HCT116 (cell line): ENCODE data around the gene DUSP2. TPM values are rescaled to one million over a fixed set of nuclear protein-coding genes. Genes with fewer than 3 reads are reported as not detected.
A peak's percentile ranks its signal among the peaks of the same experiment; 100 is the strongest.

ENCODE experiments used
- ATAC-seq: fragments of 200-7000 bp; cut with Tn5 transposase; 2 replicates; pipeline ENCODE4 v1.9.1; 2020; ENCODE audit warnings: mild to moderate bottlenecking, moderate library complexity
- BruUV-seq: library from RNA; stranded (reverse); fragments of 400-500 nt; replicated peaks from 2 replicates; lab custom pipeline; 2021; lab: Mats Ljungman, UMichigan
- CTCF ChIA-PET: fragments of 300-600 bp; sonication (Branson Sonifier 250); formaldehyde crosslinking; loops from one replicate; lab custom pipeline; 2021; ENCODE audit warnings: antibody characterized with exemption; lab: Charles Lee
- POLR2A ChIA-PET: fragments of 300-600, 350-600 bp; sonication (Branson Sonifier 250); formaldehyde crosslinking; loops from one replicate; lab custom pipeline; 2021; ENCODE audit warnings: antibody characterized with exemption; lab: Charles Lee
- RAD21 ChIA-PET, 2 experiments: fragments of 300-600 bp; sonication (Branson Sonifier 250); formaldehyde crosslinking; loops; one replicate each; lab custom pipeline; 2023; ENCODE audit warnings: low total read pairs in 2 of 2; ENCODE audit not compliant: uncharacterized antibody in 2 of 2, unreplicated experiment in 2 of 2, low non-redundant PET in 1 of 2; lab: Charles Lee
- DNase-seq: peaks from one replicate; pipeline ENCODE4 v3.0.0-alpha.2; 2010; ENCODE audit warnings: low read depth, low spot score
- H2AFZ ChIP-seq: fragments of 200-600 bp; shearing (Covaris generic), sonication (generic); 2 replicates; pipeline ENCODE4 v1.6.1; 2017; ENCODE audit warnings: low read depth, mixed run types, mixed read lengths, antibody characterized with exemption, low read length; ENCODE audit not compliant: poor library complexity, severe bottlenecking
- H3K27ac ChIP-seq: 2 replicates; pipeline ENCODE4 v1.5.1; 2012; ENCODE audit warnings: low read depth, low read length
- H3K27me3 ChIP-seq: fragments of 200-600 bp; sonication (generic); 2 replicates; pipeline ENCODE4 v1.6.1; 2016; ENCODE audit warnings: mixed run types, low read length, mixed read lengths; ENCODE audit not compliant: insufficient read depth
- H3K36me3 ChIP-seq, 2 experiments: fragments of 200-500 bp in 1 of 2; fragments of 200-600 bp in 1 of 2; sonication (Bioruptor generic) in 1 of 2; sonication (generic) in 1 of 2; 2 replicates each; pipeline versions ENCODE4 v1.5.1 to v1.6.1; 2014 to 2016; ENCODE audit warnings: low read length in 2 of 2, inconsistent platforms in 1 of 2, mixed read lengths in 1 of 2, mixed run types in 1 of 2; ENCODE audit not compliant: insufficient read depth in 2 of 2, control insufficient read depth in 1 of 2
- H3K4me1 ChIP-seq, 2 experiments: fragments of 200-600 bp in 1 of 2; sonication (generic) in 1 of 2; 2 replicates each; pipeline versions ENCODE4 v1.5.1 to v1.6.1; 2012 to 2017; ENCODE audit warnings: low read length in 2 of 2, inconsistent platforms in 1 of 2, mild to moderate bottlenecking in 1 of 2, mixed read lengths in 1 of 2, mixed run types in 1 of 2, moderate library complexity in 1 of 2; ENCODE audit not compliant: insufficient read depth in 2 of 2, control insufficient read depth in 1 of 2
- H3K4me2 ChIP-seq: fragments of 200-600 bp; sonication (generic); 2 replicates; pipeline ENCODE4 v1.6.1; 2017; ENCODE audit warnings: mixed run types, low read length, mixed read lengths
- H3K4me3 ChIP-seq, 2 experiments: fragments of 200-600 bp in 1 of 2; sonication (generic) in 1 of 2; replicated peaks in 1 of 2; 2 replicates each; pipeline ENCODE4 v1.5.1; 2011 to 2016; ENCODE audit warnings: low read length in 2 of 2, control low read depth in 1 of 2, low read depth in 1 of 2, mild to moderate bottlenecking in 1 of 2, mixed read lengths in 1 of 2, mixed run types in 1 of 2
- H3K79me2 ChIP-seq: fragments of 200-600 bp; sonication (generic); 2 replicates; pipeline ENCODE4 v1.6.1; 2017; ENCODE audit warnings: mild to moderate bottlenecking, mixed run types, low read length, moderate library complexity, mixed read lengths; ENCODE audit not compliant: insufficient read depth
- H3K9ac ChIP-seq: fragments of 200-600 bp; sonication (generic); 2 replicates; pipeline ENCODE4 v1.6.1; 2016; ENCODE audit warnings: low read length, mixed read lengths
- H3K9me2 ChIP-seq: fragments of 200-600 bp; sonication (generic), shearing (Covaris generic); 2 replicates; pipeline ENCODE4 v1.6.1; 2017; ENCODE audit warnings: mixed run types, mild to moderate bottlenecking, moderate library complexity; ENCODE audit not compliant: insufficient read depth
- H3K9me3 ChIP-seq, 2 experiments: fragments of 200-500 bp in 1 of 2; fragments of 200-600 bp in 1 of 2; sonication (Bioruptor generic) in 1 of 2; sonication (generic) in 1 of 2; 2 replicates each; pipeline ENCODE4 v1.6.1; 2014 to 2017; ENCODE audit warnings: low read length in 2 of 2, mixed read lengths in 2 of 2, inconsistent platforms in 1 of 2, low read depth in 1 of 2, mild to moderate bottlenecking in 1 of 2, mixed run types in 1 of 2, moderate library complexity in 1 of 2; ENCODE audit not compliant: control insufficient read depth in 1 of 2, insufficient read depth in 1 of 2
- H4K20me1 ChIP-seq: fragments of 200-600 bp; sonication (generic), shearing (Covaris generic); 2 replicates; pipeline ENCODE4 v1.6.1; 2017; ENCODE audit warnings: mixed run types, mild to moderate bottlenecking, moderate library complexity; ENCODE audit not compliant: insufficient read depth
- intact Hi-C: fragments of 100-400 bp; cut with micrococcal nuclease; formaldehyde crosslinking; loops from 2 replicates; pipeline ENCODE4 v1.10.0; 2022
- total RNA-seq: library from RNA; stranded (reverse); gene quantifications from one replicate; pipeline ENCODE4 v1.2.1, GENCODE V29; 2021; ENCODE audit not compliant: unreplicated experiment
- TF ChIP-seq, protein P1 (sequence below): IDR thresholded peaks from 2 replicates; pipeline ENCODE4 v1.6.1; 2012
- TF ChIP-seq, protein P2 (sequence below): IDR thresholded peaks from 2 replicates; pipeline ENCODE4 v1.6.1; 2012; ENCODE audit warnings: low read depth

DUSP2 gene
- total RNA-seq, 1 experiment from 2014 or later: 24.5 TPM

- DNase-seq: no peak
- H4K20me1 ChIP-seq: no peaks in the 10 kb centered on the region
Observed at GRCh38 chr2:96144481-96145035, 682 bp downstream of the DUSP2 start.

More at GRCh38 chr2:96144481-96145035, 682 bp downstream of the DUSP2 start:
- H3K9me2 ChIP-seq: no peaks in the 10 kb centered on the region
- peak overlapping the region; percentile 92 for H3K27ac ChIP-seq
- H3K4me3 ChIP-seq: peak overlapping the region; percentile 80 to 93
- TSS peak; percentile 75 for BruUV-seq
- no peaks in the 10 kb centered on the region for H3K27me3 ChIP-seq
- TF ChIP-seq, protein P1, sequence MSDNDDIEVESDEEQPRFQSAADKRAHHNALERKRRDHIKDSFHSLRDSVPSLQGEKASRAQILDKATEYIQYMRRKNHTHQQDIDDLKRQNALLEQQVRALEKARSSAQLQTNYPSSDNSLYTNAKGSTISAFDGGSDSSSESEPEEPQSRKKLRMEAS: 0 out of 2 replicates have a peak, but pooled peaks have one; percentile 3
- TF ChIP-seq, protein P2, sequence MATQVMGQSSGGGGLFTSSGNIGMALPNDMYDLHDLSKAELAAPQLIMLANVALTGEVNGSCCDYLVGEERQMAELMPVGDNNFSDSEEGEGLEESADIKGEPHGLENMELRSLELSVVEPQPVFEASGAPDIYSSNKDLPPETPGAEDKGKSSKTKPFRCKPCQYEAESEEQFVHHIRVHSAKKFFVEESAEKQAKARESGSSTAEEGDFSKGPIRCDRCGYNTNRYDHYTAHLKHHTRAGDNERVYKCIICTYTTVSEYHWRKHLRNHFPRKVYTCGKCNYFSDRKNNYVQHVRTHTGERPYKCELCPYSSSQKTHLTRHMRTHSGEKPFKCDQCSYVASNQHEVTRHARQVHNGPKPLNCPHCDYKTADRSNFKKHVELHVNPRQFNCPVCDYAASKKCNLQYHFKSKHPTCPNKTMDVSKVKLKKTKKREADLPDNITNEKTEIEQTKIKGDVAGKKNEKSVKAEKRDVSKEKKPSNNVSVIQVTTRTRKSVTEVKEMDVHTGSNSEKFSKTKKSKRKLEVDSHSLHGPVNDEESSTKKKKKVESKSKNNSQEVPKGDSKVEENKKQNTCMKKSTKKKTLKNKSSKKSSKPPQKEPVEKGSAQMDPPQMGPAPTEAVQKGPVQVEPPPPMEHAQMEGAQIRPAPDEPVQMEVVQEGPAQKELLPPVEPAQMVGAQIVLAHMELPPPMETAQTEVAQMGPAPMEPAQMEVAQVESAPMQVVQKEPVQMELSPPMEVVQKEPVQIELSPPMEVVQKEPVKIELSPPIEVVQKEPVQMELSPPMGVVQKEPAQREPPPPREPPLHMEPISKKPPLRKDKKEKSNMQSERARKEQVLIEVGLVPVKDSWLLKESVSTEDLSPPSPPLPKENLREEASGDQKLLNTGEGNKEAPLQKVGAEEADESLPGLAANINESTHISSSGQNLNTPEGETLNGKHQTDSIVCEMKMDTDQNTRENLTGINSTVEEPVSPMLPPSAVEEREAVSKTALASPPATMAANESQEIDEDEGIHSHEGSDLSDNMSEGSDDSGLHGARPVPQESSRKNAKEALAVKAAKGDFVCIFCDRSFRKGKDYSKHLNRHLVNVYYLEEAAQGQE: no peak
- peak; percentile 6 for ATAC-seq
- H3K79me2 ChIP-seq: peaks cover 21% of the 10 kb centered on the region
- RAD21 ChIA-PET: interaction anchor here (0.9 to 1.2 kb wide), 2 partner anchors 29 to 30 kb away, joined by 3 to 6 read pairs; no protein-coding TSS in a partner anchor
- POLR2A ChIA-PET: no interaction called here
- intact Hi-C loops: no loop called here
- H3K9me3 ChIP-seq: no peaks in the 10 kb centered on the region
- no peak overlapping the region for H2AFZ ChIP-seq
- H3K4me2 ChIP-seq: peak overlapping the region; percentile 97
- H3K36me3 ChIP-seq: peaks cover 4 to 15% of the 10 kb centered on the region in 2 experiments; a peak in 2 of 4 replicates
- peaks cover 20 to 51% of the 10 kb centered on the region in 2 experiments for H3K4me1 ChIP-seq
- peak overlapping the region; percentile 98 for H3K9ac ChIP-seq
- CTCF ChIA-PET: no interaction called here
